IPS DF 19.7 (cell line): ENCODE measurements around the gene ACP7.
A peak's percentile ranks its signal among the peaks of the same experiment; 100 is the strongest.
"Not testable (repeated sequence)": the region's sequence is repeated elsewhere in the genome, so short reads cannot be mapped to it uniquely, and the experiment has no call there.

Experiments used
- DNase-seq: peaks from one replicate; pipeline ENCODE4 v3.0.0-alpha.2; 2013; ENCODE audit warnings: low read depth, low spot score

Gene ACP7

DNA sequence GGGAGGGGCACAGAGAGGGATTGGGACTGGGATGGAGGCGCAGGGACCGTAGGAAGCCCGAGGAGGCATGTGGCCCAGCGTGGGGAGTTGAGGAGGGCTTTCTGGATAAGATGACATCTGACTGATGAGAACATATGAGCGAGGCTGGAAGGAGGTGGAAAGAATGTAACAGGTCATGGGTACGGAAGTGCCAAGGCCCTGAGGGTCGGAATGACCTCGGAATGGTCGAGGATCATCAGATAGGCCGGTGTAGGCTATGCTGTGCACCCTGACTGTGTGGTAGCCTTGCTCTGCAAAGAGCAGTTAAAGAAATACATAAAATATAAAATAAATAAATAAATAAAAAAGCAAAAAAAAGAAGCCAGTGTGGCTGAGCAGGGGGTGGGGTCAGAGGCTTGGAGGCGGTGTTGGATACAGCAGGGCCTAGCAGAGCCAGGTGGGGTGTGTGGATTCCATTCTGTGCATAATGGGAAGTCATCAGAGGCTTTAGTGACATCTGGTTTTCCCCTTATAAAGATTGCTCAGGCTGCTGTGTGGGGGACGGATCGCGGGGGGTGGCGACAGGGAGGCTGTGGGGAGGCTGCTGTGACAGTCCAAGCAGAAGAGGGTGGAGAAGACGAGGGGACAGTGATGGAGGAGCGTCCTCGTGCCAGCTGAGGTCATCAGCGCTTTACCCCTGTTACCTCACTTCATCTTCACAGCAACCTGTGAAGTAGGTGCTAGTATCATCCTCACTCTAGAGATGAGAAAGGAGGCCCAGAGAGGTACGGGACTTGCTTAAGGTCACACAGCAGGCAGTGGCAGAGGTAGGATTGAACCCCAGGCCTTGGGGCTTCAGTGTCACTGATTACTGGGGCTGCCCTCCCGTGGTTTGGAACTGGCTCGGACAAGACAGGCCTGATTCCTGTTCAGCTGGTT is 46.4 kb downstream of the ACP7 start:
- no peak for DNase-seq

DNA sequence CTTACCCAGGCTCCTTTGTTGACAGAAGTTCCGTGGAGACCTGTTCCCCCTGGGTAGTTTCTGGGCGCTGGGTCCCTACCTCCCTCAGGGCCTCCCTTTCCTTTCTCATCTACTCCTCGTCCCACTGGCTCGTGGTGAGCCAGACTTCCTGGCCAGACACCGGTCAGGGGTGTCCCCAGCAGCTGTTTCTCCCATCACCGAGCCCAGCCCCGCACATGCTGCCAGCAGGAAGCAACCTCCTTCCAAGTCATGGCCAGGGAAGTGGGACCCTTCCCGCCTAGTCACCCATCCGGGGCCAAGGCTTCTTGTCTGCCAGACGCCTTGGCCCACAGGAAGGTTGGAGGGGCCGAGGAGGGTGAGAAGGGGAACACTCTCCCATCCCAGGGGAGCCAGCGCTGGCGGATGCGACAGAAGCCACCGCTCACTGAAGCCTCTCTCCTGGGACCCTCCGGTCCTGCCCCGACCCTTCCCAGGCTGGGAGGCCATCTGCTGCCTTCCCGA is 47.1 kb downstream of the ACP7 start:
- no peak for DNase-seq

DNA sequence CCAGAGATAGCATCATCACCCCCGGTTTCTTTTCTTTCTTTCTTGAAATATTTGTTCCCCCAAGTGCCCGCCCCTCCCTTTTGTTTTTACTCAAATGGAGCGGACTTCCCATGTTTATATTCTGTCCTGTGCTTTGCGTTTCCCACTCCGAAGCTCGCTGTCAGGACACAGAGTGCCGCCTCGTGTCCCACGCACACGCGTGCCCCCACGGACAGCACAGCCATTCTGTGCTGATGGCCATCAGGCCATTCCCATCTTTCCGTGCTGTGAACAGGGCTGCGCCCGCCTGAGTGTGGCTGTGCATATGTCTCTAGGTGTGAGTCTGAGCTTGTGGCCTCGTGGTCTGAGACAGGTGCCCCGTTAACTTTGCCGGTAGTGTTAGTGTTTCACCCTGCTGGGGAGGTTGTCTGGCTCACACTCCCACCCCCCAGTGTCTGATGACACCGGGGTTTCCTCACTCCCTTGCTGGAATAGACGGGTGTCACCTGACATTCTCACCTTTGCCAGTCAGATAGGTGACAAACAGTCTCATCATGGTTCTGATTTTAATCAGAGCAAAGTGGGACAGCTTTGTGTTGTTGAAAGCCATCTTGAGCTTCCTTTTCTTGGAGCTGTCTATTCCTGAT is 48.3 kb downstream of the ACP7 start:
- DNase-seq, result no peak

DNA sequence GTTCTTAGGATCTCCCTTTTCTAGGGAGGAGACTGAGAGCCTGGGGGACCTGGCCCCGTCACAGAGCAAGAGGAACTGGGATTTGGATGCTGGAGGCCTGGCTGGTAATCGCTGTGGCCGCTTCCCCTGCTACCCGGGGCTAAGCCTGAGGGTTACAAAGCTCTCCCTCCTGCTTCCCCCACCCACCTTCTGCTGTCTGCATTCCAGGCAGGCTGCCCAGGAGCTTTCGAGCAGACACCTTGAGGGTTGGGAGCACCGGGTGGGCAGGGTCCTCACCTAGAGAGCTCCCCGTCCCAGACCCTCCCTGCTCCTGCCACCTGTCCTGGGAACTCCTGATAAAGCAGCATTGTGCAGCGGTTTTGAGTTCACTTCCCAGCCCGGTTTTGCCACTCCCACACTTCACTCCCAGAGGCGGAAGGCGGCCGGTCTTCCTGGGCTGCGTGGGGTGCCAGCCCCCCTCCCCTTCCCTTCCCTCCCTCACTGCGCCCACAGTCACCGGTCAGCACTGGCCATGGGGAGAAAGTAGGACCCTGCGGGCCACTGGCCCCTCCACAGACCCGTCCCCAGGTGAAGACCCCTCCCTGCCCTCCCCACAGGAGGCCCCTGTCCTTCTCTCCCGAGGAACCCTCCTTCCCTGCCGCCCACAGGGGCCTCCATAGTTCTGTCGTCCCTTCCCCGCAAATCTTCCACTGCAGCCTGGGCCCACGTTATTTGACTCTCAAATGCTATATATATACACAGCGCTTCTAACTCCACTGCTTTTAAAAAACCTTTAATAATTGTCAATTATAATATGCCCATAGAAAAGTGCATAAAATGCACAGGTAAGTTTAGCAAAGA is 49.5 kb downstream of the ACP7 start:
- no peak for DNase-seq

DNA sequence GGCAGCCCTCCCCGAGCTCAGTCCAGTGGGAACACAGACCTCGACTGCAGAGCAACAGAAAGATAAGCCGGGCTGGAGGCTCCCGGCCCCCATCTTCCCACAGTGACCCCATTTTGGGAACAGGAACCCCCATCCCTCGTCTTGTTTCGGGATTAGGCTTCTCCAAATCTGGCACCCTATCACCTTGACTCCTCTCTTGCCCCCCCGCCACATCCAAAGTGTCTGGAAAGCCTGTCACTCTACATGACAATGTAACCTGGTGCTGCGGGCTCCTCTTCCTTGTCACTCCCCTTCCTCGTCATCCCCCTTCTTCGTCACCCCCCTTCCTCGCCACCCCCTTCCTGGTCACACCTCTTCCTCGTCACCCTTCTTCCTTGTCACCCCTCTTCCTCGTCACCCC is 51.5 kb downstream of the ACP7 start:
- DNase-seq, result no peak

- no peak for DNase-seq
Measured at GRCh38 chr19:39136225-39136940, 52.2 kb downstream of the ACP7 start.

DNA sequence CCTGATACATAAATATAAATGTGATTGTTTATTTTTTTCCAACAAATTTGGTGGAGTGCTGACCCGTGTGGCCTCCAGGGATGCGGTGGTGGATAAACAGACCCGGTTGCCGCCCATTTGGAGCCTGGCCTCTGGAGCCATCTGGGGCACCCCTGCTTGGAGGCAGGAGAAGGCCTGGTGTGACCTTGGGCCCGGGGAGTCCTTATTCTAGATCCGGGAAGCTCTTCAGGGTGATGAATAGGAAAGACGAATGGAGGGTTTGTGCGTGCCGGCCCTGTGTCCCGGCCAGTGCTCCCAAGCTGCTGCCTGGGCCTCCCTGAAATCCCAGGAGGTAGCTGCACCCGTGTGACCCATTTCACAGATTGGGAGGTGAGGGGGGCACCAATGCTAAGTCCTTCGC is 53.0 kb downstream of the ACP7 start:
- DNase-seq, result no peak

- no peak for DNase-seq
Measured at GRCh38 chr19:39138221-39139211, 54.3 kb downstream of the ACP7 start.

DNA sequence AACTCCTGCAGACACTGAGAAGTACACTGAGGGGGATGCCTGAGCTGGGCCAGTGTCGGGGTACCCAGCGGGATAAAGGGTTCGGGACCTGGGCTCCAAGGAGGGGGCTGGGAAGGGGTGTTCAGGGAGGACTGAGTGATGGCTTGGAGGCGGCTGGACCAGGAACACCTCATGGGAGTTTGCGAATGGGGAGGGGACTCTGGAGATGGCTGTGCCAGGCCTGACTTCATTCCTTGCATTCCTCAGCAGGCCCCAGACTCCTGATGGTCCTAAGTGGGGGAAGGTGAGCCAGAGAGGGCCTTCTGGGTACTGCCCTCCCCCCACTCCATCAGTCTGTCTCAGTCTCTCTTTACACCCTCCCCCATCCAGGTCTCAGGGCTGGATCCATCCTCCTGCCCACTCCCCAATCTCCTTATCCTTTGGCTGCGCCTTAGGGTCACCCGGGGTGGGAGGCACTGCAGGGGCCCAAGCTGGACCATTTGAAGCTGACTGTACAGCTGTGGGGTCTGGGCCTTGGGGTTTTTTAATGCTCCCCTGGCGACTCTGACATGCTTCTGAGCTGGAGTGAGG is 55.2 kb downstream of the ACP7 start:
- peak; percentile 87 for DNase-seq

DNA sequence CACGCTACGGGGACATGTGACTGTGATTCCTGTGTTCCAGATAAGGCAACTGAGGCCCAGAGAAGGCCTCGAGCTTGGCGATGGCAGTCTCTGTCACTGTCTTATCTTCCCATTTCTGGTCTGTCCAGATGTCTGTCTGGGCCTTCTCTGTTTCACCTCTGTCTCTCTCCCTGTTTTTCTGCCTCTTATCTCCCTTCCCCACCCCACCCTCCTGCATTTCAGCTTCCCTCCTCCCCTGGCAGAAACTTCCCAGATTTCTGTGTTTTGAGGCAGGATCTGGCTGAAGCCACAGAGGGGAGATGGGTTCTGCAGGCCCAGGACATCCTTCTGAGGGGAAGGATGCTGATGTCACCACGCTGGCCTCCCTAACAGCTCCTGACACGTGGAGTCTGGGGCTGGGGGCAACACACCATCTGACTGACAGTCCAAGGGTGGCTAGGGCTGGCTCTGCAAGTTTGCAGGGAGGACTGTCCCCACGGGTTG is 55.8 kb downstream of the ACP7 start:
- DNase-seq, result no peak

DNA sequence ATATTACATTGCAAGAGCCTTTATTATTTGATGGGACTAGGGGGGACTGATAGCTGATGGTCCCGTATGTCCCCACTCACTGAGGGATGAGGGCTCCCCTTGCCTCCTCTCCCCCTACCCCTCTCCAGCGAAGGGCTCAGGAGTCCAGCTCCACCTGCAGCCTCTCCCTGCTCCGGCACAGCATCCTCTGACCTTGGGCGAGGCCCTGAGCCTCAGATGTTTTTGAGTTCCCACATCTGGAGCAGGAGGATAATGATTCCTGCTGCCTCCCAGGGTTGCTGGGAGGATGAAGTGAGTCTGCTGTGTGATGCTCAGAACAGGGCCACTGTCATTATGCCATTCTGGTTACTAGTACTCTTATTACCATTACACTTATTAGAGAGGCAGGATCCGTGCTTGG is 56.4 kb downstream of the ACP7 start:
- no peak for DNase-seq

DNA sequence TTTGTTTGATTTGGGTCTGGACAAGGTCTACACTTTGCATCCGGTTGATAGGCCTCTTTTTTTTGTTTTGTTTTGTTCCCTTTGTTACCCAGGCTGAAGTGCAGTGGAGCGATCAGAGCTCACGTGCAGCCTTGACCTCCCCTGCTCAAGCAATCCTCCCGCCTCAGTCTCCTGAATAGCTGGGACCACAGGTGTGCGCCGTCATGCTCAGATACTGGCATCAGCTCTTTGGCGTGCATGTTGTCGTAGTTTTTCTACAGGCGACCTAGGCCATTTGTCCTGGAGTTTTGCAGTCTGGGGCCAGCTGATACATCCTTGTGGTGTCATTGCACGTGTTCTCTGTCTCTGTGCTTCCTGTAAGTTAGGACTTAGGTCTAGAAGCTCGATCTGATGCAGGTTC is 57.8 kb downstream of the ACP7 start:
- DNase-seq, result no peak

GRCh38 chr19:39142630-39143029 is 58.5 kb downstream of the ACP7 start:
- no peak for DNase-seq

GRCh38 chr19:39143757-39144289 is 59.7 kb downstream of the ACP7 start:
- not testable (repeated sequence) for DNase-seq

GRCh38 chr19:39144290-39145071 is 60.3 kb downstream of the ACP7 start:
- DNase-seq, result no peak

DNA sequence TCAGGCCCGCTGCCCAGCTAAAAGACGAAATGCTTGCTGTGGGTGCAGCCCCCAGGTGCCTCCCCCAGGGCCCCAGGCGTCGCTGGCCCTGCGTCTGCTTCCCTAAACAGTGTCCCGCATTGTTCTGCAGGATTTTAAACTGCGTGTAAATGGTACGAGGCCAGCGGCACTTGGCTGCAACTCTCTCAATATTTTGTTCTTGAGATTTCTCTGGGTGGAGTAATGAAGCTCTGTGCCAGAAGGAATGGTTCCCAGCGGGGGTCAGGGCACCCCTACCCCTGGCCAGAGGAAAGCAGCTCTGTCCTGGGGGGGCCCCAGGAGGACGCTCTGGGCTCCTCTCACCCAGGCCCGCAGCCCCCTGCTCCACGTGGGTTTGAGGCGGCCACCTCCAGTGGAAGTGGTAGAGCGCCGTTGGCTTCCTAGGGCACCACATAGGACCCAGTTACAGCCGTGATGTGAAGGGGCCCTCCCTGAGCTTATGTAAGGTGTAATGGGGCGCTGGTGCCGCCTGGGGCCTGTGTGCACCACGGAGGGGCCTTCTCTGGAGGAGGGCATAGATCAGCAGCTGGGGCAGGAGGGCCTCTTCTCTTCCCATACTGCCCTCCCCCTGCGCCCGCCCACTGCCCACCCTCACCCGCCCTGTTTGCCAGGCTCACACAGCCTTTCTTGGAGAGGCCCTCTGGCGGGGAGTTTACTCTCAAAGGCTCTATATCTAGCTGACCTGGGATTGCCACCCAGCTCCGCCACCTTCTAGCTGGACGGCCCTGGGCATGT is 61.2 kb downstream of the ACP7 start:
- no peak for DNase-seq

GRCh38 chr19:39146091-39146490 is 61.9 kb downstream of the ACP7 start:
- no peak for DNase-seq
